GM06990 (cell line): Measurements from ENCODE around the gene DSCAM.
A peak's percentile ranks its signal among the peaks of the same experiment; 100 is the strongest.

Source experiments
- DNase-seq: peaks from one replicate; pipeline ENCODE4 v3.0.0-alpha.2; 2011; ENCODE audit not compliant: insufficient read length; ENCODE audit errors: extremely low read depth
- H3K27me3 ChIP-seq: replicated peaks from 2 replicates; pipeline ENCODE4 v1.6.0; 2011; ENCODE audit warnings: low read length; ENCODE audit not compliant: control insufficient read depth, insufficient read depth
- H3K36me3 ChIP-seq: 2 replicates; pipeline ENCODE4 v1.5.1; 2011; ENCODE audit warnings: low read length; ENCODE audit not compliant: control insufficient read depth, insufficient read depth
- H3K4me3 ChIP-seq: replicated peaks from 2 replicates; pipeline ENCODE4 v1.5.1; 2011; ENCODE audit warnings: low read depth, mild to moderate bottlenecking, control low read depth, low read length
- CTCF ChIP-seq: IDR thresholded peaks from 2 replicates; pipeline ENCODE4 v1.5.1; 2011; ENCODE audit warnings: low read length, control low read depth, mild to moderate bottlenecking, inconsistent platforms; ENCODE audit not compliant: insufficient read depth, poor library complexity, severe bottlenecking

The DSCAM gene

DNA sequence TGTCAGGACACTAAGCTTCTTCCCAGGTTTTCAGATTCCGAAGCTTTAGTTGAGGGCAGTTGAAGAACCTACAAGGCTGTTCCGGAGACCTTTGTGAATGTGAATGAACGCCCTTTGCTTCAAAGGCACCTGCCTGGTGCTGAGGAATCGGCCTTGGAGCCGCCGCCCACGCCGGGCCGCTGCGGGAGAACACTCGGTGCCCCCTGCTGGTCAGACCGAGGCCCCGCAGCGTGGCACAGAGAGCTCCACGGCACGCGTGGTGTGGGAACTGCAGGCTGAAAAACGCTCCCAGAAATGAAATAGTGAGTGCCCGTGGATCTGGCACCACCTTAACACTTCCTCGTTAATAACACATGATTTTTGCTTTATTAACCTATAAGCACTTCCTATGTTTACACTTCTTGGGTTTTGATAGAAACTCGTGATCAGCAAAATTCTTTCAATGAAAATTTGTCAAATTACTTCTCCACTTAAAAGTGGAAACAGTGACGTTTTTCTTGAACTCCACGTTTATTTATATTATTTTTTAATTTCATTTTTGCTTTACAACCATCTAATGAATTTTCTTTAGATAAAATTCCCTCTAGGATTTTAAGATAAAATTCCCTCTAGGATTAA lies 460.6 kb downstream of the DSCAM start:
- no peaks in the 10 kb centered on the region for H3K27me3 ChIP-seq
- H3K36me3 ChIP-seq: no peaks in the 10 kb centered on the region
- TF ChIP-seq CTCF: peak; percentile 34
- DNase-seq: no peak
- no peak overlapping the region for H3K4me3 ChIP-seq

GRCh38 chr21:40385883-40386282 lies 461.1 kb downstream of the DSCAM start:
- no peak for DNase-seq
- no peaks in the 10 kb centered on the region for H3K27me3 ChIP-seq
- H3K4me3 ChIP-seq: no peak overlapping the region
- TF ChIP-seq CTCF: no peak
- H3K36me3 ChIP-seq: no peaks in the 10 kb centered on the region

- no peak for TF ChIP-seq CTCF
- no peaks in the 10 kb centered on the region for H3K27me3 ChIP-seq
- no peak overlapping the region for H3K4me3 ChIP-seq
- no peaks in the 10 kb centered on the region for H3K36me3 ChIP-seq
- DNase-seq: no peak
Measured at GRCh38 chr21:40383951-40384350, 463.0 kb downstream of the DSCAM start.

GRCh38 chr21:40381111-40381510 lies 465.8 kb downstream of the DSCAM start:
- no peak for TF ChIP-seq CTCF
- H3K27me3 ChIP-seq: no peaks in the 10 kb centered on the region
- no peak overlapping the region for H3K4me3 ChIP-seq
- H3K36me3 ChIP-seq: no peaks in the 10 kb centered on the region
- no peak for DNase-seq

GRCh38 chr21:40379881-40380810 lies 466.8 kb downstream of the DSCAM start:
- no peak for DNase-seq
- no peaks in the 10 kb centered on the region for H3K27me3 ChIP-seq
- no peaks in the 10 kb centered on the region for H3K36me3 ChIP-seq
- TF ChIP-seq CTCF: no peak
- no peak overlapping the region for H3K4me3 ChIP-seq
